HepG2 (cell line): ENCODE results near the gene RRBP1. TPM values are rescaled to one million over a fixed set of nuclear protein-coding genes. Genes with fewer than 3 reads are reported as not detected.

Experiments
- DNMT3B ChIP-seq: conservative IDR thresholded peaks from 2 replicates; pipeline ENCODE4 v1.6.1; 2016; ENCODE audit warnings: missing biosample characterization, control low read depth
- FOXC1 ChIP-seq: sonication (generic); formaldehyde crosslinking; IDR thresholded peaks from 2 replicates; pipeline ENCODE4 v1.8.0; 2022; ENCODE audit warnings: mild to moderate bottlenecking, missing genetic modification reagents, borderline replicate concordance
- GFI1 ChIP-seq: sonication (generic); formaldehyde crosslinking; IDR thresholded peaks from 2 replicates; pipeline ENCODE4 v1.5.0; 2020; ENCODE audit warnings: missing genetic modification reagents, mild to moderate bottlenecking, borderline replicate concordance
- PRPF4 ChIP-seq: fragments of 200-400 bp; formaldehyde crosslinking; IDR thresholded peaks from 2 replicates; pipeline ENCODE4 v1.6.1; 2016; ENCODE audit warnings: low read length, low read depth; ENCODE audit not compliant: poor library complexity, severe bottlenecking
- RFXANK ChIP-seq: IDR thresholded peaks from 2 replicates; pipeline ENCODE4 v1.6.1; 2016
- SKIL ChIP-seq: sonication (generic); formaldehyde crosslinking; IDR thresholded peaks from 2 replicates; pipeline ENCODE4 v1.8.0; 2022; ENCODE audit warnings: missing genetic modification reagents, mild to moderate bottlenecking, moderate library complexity, borderline replicate concordance
- TFE3 ChIP-seq: IDR thresholded peaks from 2 replicates; pipeline ENCODE4 v1.6.1; 2016
- TSC22D2 ChIP-seq: sonication (generic); formaldehyde crosslinking; IDR thresholded peaks from 2 replicates; pipeline ENCODE4 v1.5.1; 2020; ENCODE audit warnings: missing genetic modification reagents, mild to moderate bottlenecking, borderline replicate concordance
- ZHX2 ChIP-seq, 2 experiments: sonication (generic) in 1 of 2; formaldehyde crosslinking in 1 of 2; IDR thresholded peaks; 2 replicates each; pipeline versions ENCODE4 v1.6.1 to v1.9.0; 2014 to 2022; ENCODE audit warnings: antibody characterized with exemption in 1 of 2, borderline replicate concordance in 1 of 2, inconsistent platforms in 1 of 2, low read depth in 1 of 2, missing genetic modification reagents in 1 of 2
- ZNF629 ChIP-seq: sonication (generic); formaldehyde crosslinking; conservative IDR thresholded peaks from 2 replicates; pipeline ENCODE4 v1.5.0; 2020; ENCODE audit warnings: missing genetic modification reagents
- ZNF784 ChIP-seq: sonication (generic); formaldehyde crosslinking; IDR thresholded peaks from 2 replicates; pipeline ENCODE4 v1.5.1; 2020; ENCODE audit warnings: missing genetic modification reagents, mild to moderate bottlenecking, borderline replicate concordance
- polyA plus RNA-seq, 8 experiments: library from polyadenylated mRNA; depleted of rRNA in 3 of 8; stranded (reverse) in 7 of 8; unstranded in 1 of 8; fragments of >200 nt; fragmentation: Illumina TruSeq in 4 of 8; extraction: Trizol in 4 of 8; gene quantifications; 2 replicates each; pipeline versions ENCODE4 v1.2.1 to v1.2.3, GENCODE V29; 2011 to 2016; ENCODE audit warnings: low read depth in 4 of 8, missing spikeins in 1 of 8, mixed read lengths in 1 of 8; ENCODE audit not compliant: insufficient read depth in 1 of 8
- total RNA-seq, 5 experiments: library from RNA; depleted of rRNA; stranded (reverse); fragments of >200 nt; fragmentation: Illumina TruSeq; extraction: Trizol; gene quantifications; 2 replicates each; pipeline ENCODE4 v1.2.3, GENCODE V29; 2016; ENCODE audit warnings: low read depth in 1 of 5
- TF ChIP-seq, protein P1 (sequence below): sonication (generic); formaldehyde crosslinking; IDR thresholded peaks from 2 replicates; pipeline ENCODE4 v1.5.1; 2020; ENCODE audit warnings: missing genetic modification reagents, mild to moderate bottlenecking, borderline replicate concordance
- TF ChIP-seq, protein P2 (sequence below): IDR thresholded peaks from 2 replicates; pipeline ENCODE4 v1.6.1; 2016; ENCODE audit warnings: missing compliant biosample characterization, missing genetic modification reagents, borderline replicate concordance

Gene RRBP1
- total and polyA plus RNA-seq, 2 of the 13 experiments (the other 11 are each of a cell fraction or from before 2014, with no cell fraction given) = 150 to 222 TPM

GRCh38 chr20:17612287-17612991 lies 69.6 kb downstream of the RRBP1 start (continued):
- TF ChIP-seq ZHX2 (IDR thresholded peaks at IDR 0.05; ENCODE audit: low read depth) (no peak), ZHX2 (CRISPR knock-in tag; IDR thresholded peaks at IDR 0.05; ENCODE audit: borderline replicate concordance) (0 out of 2 replicates have a peak, but pooled peaks have one; percentile 26), DNMT3B (CRISPR knock-in tag) (no peak), TFE3 (CRISPR knock-in tag) (no peak), ZNF629 (CRISPR knock-in tag) (no peak; the same call in 1 of the 2 replicates), SKIL (no peak), PRPF4 (no peak), ZNF784 (CRISPR knock-in tag) (peak; percentile 63; the same call in 1 of the 2 replicates), TSC22D2 (no peak), FOXC1 (CRISPR knock-in tag) (no peak), GFI1 (0 out of 2 replicates have a peak, but pooled peaks have one; percentile 19), RFXANK (CRISPR knock-in tag) (no peak)
- TF ChIP-seq, protein P1, sequence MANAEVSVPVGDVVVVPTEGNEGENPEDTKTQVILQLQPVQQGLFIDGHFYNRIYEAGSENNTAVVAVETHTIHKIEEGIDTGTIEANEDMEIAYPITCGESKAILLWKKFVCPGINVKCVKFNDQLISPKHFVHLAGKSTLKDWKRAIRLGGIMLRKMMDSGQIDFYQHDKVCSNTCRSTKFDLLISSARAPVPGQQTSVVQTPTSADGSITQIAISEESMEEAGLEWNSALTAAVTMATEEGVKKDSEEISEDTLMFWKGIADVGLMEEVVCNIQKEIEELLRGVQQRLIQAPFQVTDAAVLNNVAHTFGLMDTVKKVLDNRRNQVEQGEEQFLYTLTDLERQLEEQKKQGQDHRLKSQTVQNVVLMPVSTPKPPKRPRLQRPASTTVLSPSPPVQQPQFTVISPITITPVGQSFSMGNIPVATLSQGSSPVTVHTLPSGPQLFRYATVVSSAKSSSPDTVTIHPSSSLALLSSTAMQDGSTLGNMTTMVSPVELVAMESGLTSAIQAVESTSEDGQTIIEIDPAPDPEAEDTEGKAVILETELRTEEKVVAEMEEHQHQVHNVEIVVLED (CRISPR knock-in tag) = peak; percentile 27; the same call in 1 of the 2 replicates
- TF ChIP-seq, protein P2, sequence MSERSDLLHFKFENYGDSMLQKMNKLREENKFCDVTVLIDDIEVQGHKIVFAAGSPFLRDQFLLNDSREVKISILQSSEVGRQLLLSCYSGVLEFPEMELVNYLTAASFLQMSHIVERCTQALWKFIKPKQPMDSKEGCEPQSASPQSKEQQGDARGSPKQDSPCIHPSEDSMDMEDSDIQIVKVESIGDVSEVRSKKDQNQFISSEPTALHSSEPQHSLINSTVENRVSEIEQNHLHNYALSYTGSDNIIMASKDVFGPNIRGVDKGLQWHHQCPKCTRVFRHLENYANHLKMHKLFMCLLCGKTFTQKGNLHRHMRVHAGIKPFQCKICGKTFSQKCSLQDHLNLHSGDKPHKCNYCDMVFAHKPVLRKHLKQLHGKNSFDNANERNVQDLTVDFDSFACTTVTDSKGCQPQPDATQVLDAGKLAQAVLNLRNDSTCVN = no peak
